ENCODE measurements around the gene HIRA. TPM values are rescaled to one million over a fixed set of nuclear protein-coding genes. Genes with fewer than 3 reads are reported as not detected.

HIRA gene
- total and polyA plus RNA-seq, 2 experiments from 2014 or later = 9.4 to 58.3 TPM

- TF ChIP-seq ZNF462 (CRISPR knock-in tag; IDR thresholded peaks at IDR 0.05) (no peak), NANOG (IDR thresholded peaks at IDR 0.05; ENCODE audit: borderline replicate concordance) (no peak), REST (IDR thresholded peaks at IDR 0.05; ENCODE audit: unreplicated experiment) (no peak), EZH2 (IDR thresholded peaks at IDR 0.05; ENCODE audit: low read depth, unreplicated experiment) (no peak), ETS1 (IDR thresholded peaks at IDR 0.05) (no peak)
Measured at GRCh38 chr22:19292458-19293230, 138.9 kb downstream of the HIRA start (continued).
